HG02981 (cell line): ENCODE data around the gene DCLK1.

Source experiments
- ATAC-seq: cut with Tn5 transposase; IDR thresholded peaks from one replicate; pipeline ENCODE4 v1.9.1; 2021; ENCODE audit warnings: mild to moderate bottlenecking, moderate library complexity; ENCODE audit not compliant: unreplicated experiment

DCLK1 gene

GRCh38 chr13:35956074-35956473 lies 175.1 kb downstream of the DCLK1 start:
- ATAC-seq = no peak

- no peak for ATAC-seq
These were observed 177.0 kb downstream of the DCLK1 start for GRCh38 chr13:35954207-35954560.

DNA sequence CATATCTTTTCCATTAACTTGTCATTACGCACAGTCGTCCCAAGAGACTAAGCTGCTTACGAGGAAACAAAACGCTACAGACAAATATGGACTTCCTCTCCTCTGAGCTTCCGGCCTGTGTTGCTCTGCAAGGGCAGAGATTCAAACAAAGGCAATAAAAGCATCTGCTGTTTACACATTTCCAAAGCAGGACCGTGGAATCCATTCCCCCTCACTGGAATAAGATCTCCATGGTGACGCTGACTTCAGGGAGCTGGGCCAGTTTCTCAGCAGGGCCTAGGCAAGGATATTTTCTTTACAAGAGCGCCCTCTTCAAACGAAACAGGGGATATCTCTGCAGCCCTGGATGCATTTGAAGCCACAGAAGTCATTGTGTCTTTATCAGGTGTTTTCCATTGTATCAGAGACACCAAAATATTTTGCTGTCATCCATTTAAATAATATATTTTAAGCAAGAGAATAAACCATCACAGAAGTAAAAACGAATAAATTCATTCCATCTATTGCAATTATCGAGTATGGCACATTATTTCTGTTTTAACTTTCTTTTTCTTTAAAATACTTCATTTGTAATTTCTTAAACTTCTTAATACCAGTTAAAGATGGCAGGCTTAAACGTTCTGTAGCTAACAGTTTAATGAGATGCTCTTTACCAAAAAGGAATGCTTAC lies 177.5 kb downstream of the DCLK1 start:
- no peak for ATAC-seq

GRCh38 chr13:35947315-35947714 lies 183.9 kb downstream of the DCLK1 start:
- no peak for ATAC-seq

DNA sequence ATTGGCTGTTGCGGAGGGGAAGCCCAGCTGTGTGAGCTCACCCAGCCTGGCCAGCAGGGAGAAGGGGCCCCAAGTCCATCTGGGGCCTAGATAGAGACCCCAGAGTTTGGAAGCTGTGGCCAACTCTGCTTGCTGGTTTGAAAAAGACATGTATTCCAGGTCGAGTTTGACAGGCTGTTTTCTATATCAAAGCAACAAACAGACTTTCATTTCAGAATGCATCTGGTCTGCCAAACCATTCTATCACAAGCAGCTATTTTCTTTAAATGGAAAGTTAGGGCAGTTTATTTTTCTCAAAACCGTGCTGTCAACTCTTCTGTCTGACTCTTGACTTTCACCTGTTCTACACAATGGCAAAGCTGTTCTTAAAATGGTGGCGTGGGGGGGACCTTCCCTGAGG lies 185.8 kb downstream of the DCLK1 start:
- no peak for ATAC-seq

DNA sequence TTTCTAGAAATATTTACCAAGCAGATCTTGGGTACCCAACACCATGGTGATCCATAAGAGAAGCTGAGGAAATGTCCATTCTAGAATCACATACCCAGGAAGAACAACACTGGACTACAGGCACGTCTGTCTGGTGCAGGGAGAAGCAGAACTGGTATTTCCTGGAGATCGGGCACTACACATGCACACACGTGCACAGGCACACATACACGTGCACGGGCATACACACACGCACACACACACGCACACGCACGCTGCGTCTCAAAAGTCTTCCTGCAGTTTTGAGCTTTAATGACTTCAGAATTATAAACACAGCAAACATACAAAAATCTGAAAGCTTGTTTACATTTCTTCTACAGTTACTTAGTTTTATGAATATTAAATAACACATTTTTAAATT lies 189.8 kb downstream of the DCLK1 start:
- ATAC-seq = no peak

GRCh38 chr13:35940734-35941133 lies 190.4 kb downstream of the DCLK1 start:
- no peak for ATAC-seq

DNA sequence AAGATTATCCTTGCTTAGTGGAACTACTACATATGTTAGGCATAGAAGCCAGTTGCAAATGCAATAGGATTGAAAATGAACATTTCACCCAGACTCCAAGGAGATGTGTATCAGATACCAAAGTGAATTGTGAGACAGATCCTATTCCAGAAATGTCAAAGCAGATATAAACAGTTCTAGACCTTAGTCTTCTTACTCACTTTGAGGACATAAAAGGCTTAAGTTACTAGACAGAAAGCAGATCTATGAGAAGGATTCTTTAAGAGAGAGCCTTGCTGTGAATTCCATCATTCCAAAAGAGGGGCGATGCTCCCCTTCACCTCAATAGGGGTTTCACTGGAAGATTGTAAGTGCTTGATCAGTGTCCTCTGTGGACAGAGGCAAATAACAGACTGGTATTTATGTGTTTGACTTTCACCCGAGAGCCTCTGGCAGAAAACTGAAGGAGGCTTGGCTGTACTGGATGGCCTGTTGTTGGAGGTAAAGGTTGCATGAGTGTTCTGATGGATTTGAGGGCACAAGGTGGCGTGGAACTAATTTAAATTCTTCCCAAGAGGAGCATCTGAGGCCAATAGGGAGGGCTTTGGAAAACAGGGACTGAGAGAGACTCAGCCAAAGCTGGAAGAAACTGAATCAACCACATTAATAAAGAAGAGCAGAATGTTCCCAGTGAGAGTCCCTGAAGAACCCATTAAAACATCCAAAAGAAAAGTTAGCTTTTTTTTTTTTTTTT lies 194.8 kb downstream of the DCLK1 start:
- no peak for ATAC-seq

- peak; percentile 86 for ATAC-seq
These were observed 200.2 kb downstream of the DCLK1 start for GRCh38 chr13:35930665-35931631.

DNA sequence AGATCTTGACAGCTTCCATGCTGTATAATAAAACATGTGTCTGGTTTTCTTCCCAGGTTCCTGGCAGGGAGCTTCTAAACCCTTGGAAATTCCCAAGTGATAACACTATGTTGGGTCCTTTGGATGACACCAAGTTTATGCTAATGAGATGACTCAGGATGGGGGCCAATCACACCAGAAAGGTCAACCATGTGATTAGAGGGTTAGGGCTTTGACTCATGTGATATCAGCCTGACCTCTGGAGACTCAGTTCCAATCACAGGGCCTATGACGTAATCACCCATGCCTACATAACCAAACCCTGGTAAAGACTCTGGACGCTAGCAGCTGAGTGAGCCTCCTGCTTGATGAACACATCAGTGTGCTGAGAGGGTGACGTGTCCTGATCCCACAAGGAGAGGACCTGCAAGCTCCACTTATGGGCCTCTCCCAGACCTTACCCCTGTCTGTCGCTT lies 203.6 kb downstream of the DCLK1 start:
- no peak for ATAC-seq

DNA sequence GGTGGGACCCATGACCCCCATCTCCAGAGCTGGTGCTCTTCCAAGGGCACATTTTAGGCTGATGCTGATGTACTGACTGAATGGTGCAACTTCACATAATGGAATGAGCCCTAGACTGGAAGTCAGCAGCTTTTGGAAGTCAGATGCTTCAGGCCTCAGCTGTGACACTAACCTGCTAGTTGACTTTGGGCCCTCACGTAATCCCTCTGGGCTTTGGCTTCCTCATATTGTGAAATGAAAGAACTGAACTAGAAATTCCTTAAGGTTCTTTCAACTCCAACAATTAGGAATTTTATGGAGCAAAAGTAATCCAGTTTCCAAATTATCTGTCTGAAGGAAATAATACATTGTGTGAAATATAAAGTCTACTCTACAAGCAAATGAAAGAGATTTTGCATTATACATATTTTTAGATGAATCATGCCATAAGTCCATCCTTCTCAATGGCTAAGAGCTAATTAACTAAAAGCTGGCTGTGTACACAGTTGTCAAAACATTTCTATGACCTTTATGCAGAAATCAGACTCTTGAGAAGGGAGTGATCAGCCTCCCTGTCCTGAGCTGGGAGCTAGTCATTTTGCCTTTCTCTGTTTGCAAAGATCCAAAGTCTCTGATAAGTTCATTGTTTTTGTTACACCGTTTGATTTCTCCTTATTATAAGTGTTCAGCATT lies 204.2 kb downstream of the DCLK1 start:
- ATAC-seq = no peak

- no peak for ATAC-seq
These were observed 205.5 kb downstream of the DCLK1 start for GRCh38 chr13:35925669-35926068.

DNA sequence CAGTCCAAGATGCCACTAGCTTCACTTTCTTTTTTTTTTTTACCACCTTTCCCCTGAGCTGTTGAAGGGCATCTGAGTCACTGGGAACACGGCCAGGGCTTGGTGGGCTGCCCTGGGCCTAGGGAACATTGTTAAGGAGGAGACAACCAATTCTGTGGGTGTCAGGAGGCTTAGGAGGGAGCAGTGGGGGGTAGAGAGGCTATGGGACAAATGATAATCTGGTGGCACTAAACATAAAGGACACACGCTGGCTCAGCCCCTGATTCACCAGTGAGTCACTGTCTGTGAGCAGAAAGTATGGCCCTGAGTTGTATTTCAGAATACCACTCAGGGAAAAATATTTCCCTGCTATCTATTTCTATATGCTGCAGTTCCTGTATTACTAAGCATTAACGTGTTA lies 207.8 kb downstream of the DCLK1 start:
- ATAC-seq = no peak

GRCh38 chr13:35920816-35921215 lies 210.4 kb downstream of the DCLK1 start:
- ATAC-seq = no peak

DNA sequence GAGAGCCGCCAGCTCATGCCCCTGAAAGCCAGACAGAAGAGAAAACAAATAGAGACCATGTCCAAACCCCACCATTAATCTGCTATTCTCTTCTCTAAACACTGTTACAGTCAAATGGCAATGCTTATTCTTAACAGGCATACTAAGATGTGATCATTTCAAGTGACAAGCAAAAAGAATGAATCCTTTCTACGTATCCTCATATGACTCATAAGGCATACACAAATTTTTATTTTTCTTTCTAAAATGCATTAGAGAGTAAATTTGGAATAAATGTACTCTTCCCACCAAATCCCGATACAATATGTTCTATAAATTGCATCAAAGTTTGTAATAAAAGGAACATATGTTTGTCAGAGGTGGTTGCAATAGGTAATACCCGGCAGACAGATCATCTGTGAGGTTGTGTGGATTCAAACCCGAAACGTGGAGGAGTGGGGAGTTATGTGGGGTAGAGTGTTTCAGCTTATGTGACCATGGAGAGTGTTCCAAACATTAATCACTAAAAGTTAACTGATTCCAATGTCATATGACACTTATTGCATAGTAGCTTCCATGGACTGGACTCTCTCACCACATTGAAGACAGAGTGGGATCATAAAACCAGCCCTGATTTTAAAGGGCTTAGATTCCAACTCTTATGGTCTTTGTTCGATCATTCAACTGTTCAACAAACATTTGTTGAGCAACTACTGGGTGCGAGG lies 213.1 kb downstream of the DCLK1 start:
- no peak for ATAC-seq

- ATAC-seq = no peak
These were observed 213.8 kb downstream of the DCLK1 start for GRCh38 chr13:35917252-35917941.

- no peak for ATAC-seq
These were observed 215.0 kb downstream of the DCLK1 start for GRCh38 chr13:35916146-35916545.

DNA sequence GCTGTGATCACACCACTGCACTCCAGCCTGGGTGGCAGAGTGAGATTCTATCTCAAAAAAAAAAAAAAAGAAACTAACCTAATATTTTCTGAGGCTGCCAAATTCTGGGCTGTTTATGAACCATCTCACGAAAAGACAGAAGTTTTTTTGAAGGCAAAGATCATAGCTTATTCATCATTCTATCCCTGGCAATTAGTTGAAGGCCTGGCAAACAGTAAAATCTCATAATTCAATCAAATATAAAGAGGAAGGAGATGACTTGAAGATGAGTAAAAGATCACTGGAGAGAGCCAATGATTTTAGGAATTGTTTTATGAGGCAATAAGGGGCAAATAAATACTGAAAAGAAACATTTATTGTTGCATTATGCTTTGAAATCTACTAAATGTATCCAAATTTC lies 216.5 kb downstream of the DCLK1 start:
- no peak for ATAC-seq

DNA sequence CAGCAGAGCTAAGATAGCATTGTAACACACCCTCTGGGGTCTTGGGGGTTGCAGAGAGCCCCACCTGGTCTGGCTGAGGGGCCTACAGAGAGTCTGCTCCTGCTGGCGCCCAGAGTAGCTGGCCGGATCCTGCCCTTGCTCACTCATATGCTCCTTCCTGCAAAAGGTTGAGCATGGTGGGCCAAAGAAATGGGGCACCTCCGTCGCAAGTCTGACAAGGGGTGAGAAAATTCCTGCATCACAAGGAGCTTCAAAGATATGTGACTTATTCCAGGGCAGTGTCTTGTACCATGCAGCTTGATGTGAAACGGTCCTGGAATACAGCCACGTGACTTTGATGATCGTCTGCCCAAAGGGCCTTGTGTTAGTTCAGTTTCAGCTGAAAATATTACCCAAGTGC lies 218.3 kb downstream of the DCLK1 start:
- no peak for ATAC-seq
